NCI-H748 (cell line): Measurements from ENCODE around the gene BUB3.
"Not testable (repeated sequence)": the region's sequence is repeated elsewhere in the genome, so short reads cannot be mapped to it uniquely, and the experiment has no call there.

ENCODE experiments used
- DNase-seq: peaks from one replicate; lab custom pipeline; 2025; ENCODE audit not compliant: unreplicated experiment; lab: John Stamatoyannopoulos, UW

Gene BUB3

GRCh38 chr10:123153486-123154091, 613 bp upstream of the BUB3 start:
- no peak for DNase-seq

GRCh38 chr10:123154711-123155505, 706 bp downstream of the BUB3 start:
- DNase-seq = peak; percentile 70

- no peak for DNase-seq
Observed at GRCh38 chr10:123156078-123156477, 1.9 kb downstream of the BUB3 start.

GRCh38 chr10:123157210-123157609, 3.0 kb downstream of the BUB3 start:
- no peak for DNase-seq

GRCh38 chr10:123158682-123159081, 4.5 kb downstream of the BUB3 start:
- no peak for DNase-seq

- DNase-seq = no peak
Observed at GRCh38 chr10:123160311-123160980, 6.2 kb downstream of the BUB3 start.

- DNase-seq = no peak
Observed at GRCh38 chr10:123164319-123164718, 10.1 kb downstream of the BUB3 start.

GRCh38 chr10:123165445-123166072, 11.4 kb downstream of the BUB3 start:
- DNase-seq = peak; percentile 3

GRCh38 chr10:123166618-123167017, 12.4 kb downstream of the BUB3 start:
- DNase-seq = no peak

- DNase-seq = no peak
Observed at GRCh38 chr10:123170961-123171360, 16.8 kb downstream of the BUB3 start.

- DNase-seq = not testable (repeated sequence)
Observed at GRCh38 chr10:123171616-123172015, 17.4 kb downstream of the BUB3 start.

- no peak for DNase-seq
Observed at GRCh38 chr10:123175389-123176387, 21.5 kb downstream of the BUB3 start.

- not testable (repeated sequence) for DNase-seq
Observed at GRCh38 chr10:123178390-123178789, 24.2 kb downstream of the BUB3 start.

GRCh38 chr10:123180101-123181090, 26.2 kb downstream of the BUB3 start:
- DNase-seq = no peak

GRCh38 chr10:123183724-123184123, 29.5 kb downstream of the BUB3 start:
- DNase-seq = no peak

GRCh38 chr10:123187781-123188180, 33.6 kb downstream of the BUB3 start:
- DNase-seq = no peak

- no peak for DNase-seq
Observed at GRCh38 chr10:123191886-123192285, 37.7 kb downstream of the BUB3 start.

- DNase-seq = no peak
Observed at GRCh38 chr10:123194056-123194455, 39.9 kb downstream of the BUB3 start.

- DNase-seq = no peak
Observed at GRCh38 chr10:123200531-123200930, 46.3 kb downstream of the BUB3 start.
